Measurements from ENCODE around the gene CXorf58.

- TF ChIP-seq EZH2 (IDR thresholded peaks at IDR 0.05; ENCODE audit: borderline replicate concordance, low read depth, low read length, poor library complexity, severe bottlenecking) (no peak), CTCF (conservative IDR thresholded peaks at IDR 0.05; ENCODE audit: low read depth, low read length) (peak; percentile 19; the same call in 1 of the 2 replicates)
Measured at GRCh38 chrX:23937100-23937499, 29.3 kb downstream of the CXorf58 start.
